ENCODE data around the gene PHLDB3.

PHLDB3 gene

GRCh38 chr19:43467730-43468129 lies 36.8 kb downstream of the PHLDB3 start:
- Histone ChIP-seq H3K27me3 (ENCODE audit: control insufficient read depth in 1 of 2, insufficient read depth in 1 of 2, low read length in 2 of 2) (peaks cover 4 to 7% of the 10 kb centered on the region in 2 experiments), H2AFZ (ENCODE audit: low read depth, low read length) (no peak overlapping the region), H3K14ac (ENCODE audit: low read length in 2 of 2) (no peak overlapping the region), H3K23ac (ENCODE audit: low read length in 2 of 2) (no peak overlapping the region), H3K27ac (ENCODE audit: low read length, poor library complexity, severe bottlenecking) (no peak overlapping the region), H3K36me3 (ENCODE audit: control insufficient read depth in 1 of 2, insufficient read depth in 2 of 2, low read depth in 1 of 2, low read length in 2 of 2) (no peaks in the 10 kb centered on the region), H3K18ac (ENCODE audit: low read depth in 1 of 2, low read length in 2 of 2) (no peak overlapping the region), H4K8ac (ENCODE audit: low read length) (no peak overlapping the region), H2BK120ac (ENCODE audit: low read depth, low read length) (no peak overlapping the region), H4K91ac (ENCODE audit: low read length) (no peak overlapping the region), H2AK5ac (ENCODE audit: low read length, severe bottlenecking) (no peak overlapping the region), H2BK15ac (ENCODE audit: low read depth, poor library complexity, severe bottlenecking) (no peak overlapping the region), H3K9me3 (ENCODE audit: control insufficient read depth, low read length) (no peaks in the 10 kb centered on the region), H3K4me1 (ENCODE audit: control insufficient read depth, insufficient read depth, low read depth, low read length) (peaks cover 20% of the 10 kb centered on the region), H2BK12ac (ENCODE audit: low read length in 2 of 2) (no peak overlapping the region), H3K79me1 (replicated peaks; ENCODE audit: low read length, poor library complexity, severe bottlenecking) (no peaks in the 10 kb centered on the region), H3K4ac (ENCODE audit: low read depth in 1 of 2, low read length in 2 of 2) (no peak overlapping the region), H3K4me3 (ENCODE audit: insufficient read depth in 1 of 2, low read depth in 1 of 2, low read length in 2 of 2) (no peak overlapping the region), H2BK5ac (ENCODE audit: low read depth, low read length, poor library complexity, severe bottlenecking) (no peak overlapping the region), H3K9ac (ENCODE audit: low read length) (no peak overlapping the region), H3K4me2 (ENCODE audit: low read length, poor library complexity, severe bottlenecking) (no peak overlapping the region)
- WGBS: 75% methylated on average over 4 of the region's 4 CpGs
- peak; percentile 62 for DNase-seq

DNA sequence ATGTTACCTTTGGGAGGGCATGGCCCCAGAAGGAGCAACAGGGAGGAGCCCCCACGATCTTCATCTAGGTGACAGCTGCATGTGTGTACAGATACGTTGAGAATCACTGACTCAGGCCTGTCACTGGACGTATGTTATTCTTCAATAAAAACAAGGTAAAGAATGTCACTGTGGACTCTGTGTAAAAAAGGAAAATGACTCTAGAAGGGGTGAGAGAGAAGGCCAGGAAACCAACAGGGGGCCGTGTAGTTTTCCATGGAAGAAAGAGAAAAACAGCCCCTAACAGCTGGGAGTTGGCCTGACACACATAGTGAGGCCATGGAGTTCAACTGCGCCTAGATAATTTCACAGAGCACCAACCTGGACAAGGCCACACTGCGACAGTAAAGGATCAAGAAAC lies 37.3 kb downstream of the PHLDB3 start:
- WGBS: 80% methylated on average over 6 of the region's 6 CpGs
- H2BK15ac ChIP-seq (ENCODE audit: low read depth, poor library complexity, severe bottlenecking): no peak overlapping the region
- no peak overlapping the region for H2AFZ ChIP-seq (ENCODE audit: low read depth, low read length)
- no peak overlapping the region for H2BK12ac ChIP-seq (ENCODE audit: low read length in 2 of 2)
- no peak overlapping the region for H3K9ac ChIP-seq (ENCODE audit: low read length)
- H3K14ac ChIP-seq (ENCODE audit: low read length in 2 of 2): no peak overlapping the region
- H4K91ac ChIP-seq (ENCODE audit: low read length): no peak overlapping the region
- no peak overlapping the region for H3K4ac ChIP-seq (ENCODE audit: low read depth in 1 of 2, low read length in 2 of 2)
- peaks cover 20% of the 10 kb centered on the region for H3K4me1 ChIP-seq (ENCODE audit: control insufficient read depth, insufficient read depth, low read depth, low read length)
- no peaks in the 10 kb centered on the region for H3K36me3 ChIP-seq (ENCODE audit: control insufficient read depth in 1 of 2, insufficient read depth in 2 of 2, low read depth in 1 of 2, low read length in 2 of 2)
- H3K23ac ChIP-seq (ENCODE audit: low read length in 2 of 2): no peak overlapping the region
- H2AK5ac ChIP-seq (ENCODE audit: low read length, severe bottlenecking): no peak overlapping the region
- peaks cover 5 to 8% of the 10 kb centered on the region in 2 experiments for H3K27me3 ChIP-seq (ENCODE audit: control insufficient read depth in 1 of 2, insufficient read depth in 1 of 2, low read length in 2 of 2)
- no peak overlapping the region for H3K18ac ChIP-seq (ENCODE audit: low read depth in 1 of 2, low read length in 2 of 2)
- no peak overlapping the region for H3K27ac ChIP-seq (ENCODE audit: low read length, poor library complexity, severe bottlenecking)
- H2BK120ac ChIP-seq (ENCODE audit: low read depth, low read length): no peak overlapping the region
- no peak overlapping the region for H3K4me2 ChIP-seq (ENCODE audit: low read length, poor library complexity, severe bottlenecking)
- no peak overlapping the region for H4K8ac ChIP-seq (ENCODE audit: low read length)
- H3K9me3 ChIP-seq (ENCODE audit: control insufficient read depth, low read length): no peaks in the 10 kb centered on the region
- H3K79me1 ChIP-seq (replicated peaks; ENCODE audit: low read length, poor library complexity, severe bottlenecking): no peaks in the 10 kb centered on the region
- H3K4me3 ChIP-seq (ENCODE audit: insufficient read depth in 1 of 2, low read depth in 1 of 2, low read length in 2 of 2): no peak overlapping the region
- no peak overlapping the region for H2BK5ac ChIP-seq (ENCODE audit: low read depth, low read length, poor library complexity, severe bottlenecking)
- no peak for DNase-seq

DNA sequence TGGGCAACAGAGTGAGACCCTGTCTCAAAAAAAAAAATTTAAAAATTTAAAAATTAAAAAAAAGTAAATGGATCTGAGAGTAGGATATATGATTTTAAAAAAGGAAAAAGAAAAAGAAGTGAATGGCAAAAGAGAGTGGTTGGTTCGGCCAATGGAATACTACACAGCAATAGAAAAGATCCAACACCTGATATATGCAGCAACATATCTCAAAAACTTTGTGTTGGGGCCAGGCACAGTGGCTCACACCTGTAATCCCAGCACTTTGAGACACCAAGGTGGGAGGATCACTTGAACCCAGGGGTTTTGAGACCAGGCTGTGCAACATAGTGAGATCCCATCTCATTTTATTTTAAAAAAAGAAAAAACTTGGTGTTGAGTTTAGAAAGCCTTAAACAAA lies 37.8 kb downstream of the PHLDB3 start:
- Histone ChIP-seq H2BK12ac (ENCODE audit: low read length in 2 of 2) (no peak overlapping the region), H3K14ac (ENCODE audit: low read length in 2 of 2) (no peak overlapping the region), H2AFZ (ENCODE audit: low read depth, low read length) (no peak overlapping the region), H2BK120ac (ENCODE audit: low read depth, low read length) (no peak overlapping the region), H2AK5ac (ENCODE audit: low read length, severe bottlenecking) (no peak overlapping the region), H3K4ac (ENCODE audit: low read depth in 1 of 2, low read length in 2 of 2) (no peak overlapping the region), H3K4me1 (ENCODE audit: control insufficient read depth, insufficient read depth, low read depth, low read length) (peaks cover 20% of the 10 kb centered on the region), H3K9ac (ENCODE audit: low read length) (no peak overlapping the region), H3K36me3 (ENCODE audit: control insufficient read depth in 1 of 2, insufficient read depth in 2 of 2, low read depth in 1 of 2, low read length in 2 of 2) (no peaks in the 10 kb centered on the region), H2BK15ac (ENCODE audit: low read depth, poor library complexity, severe bottlenecking) (no peak overlapping the region), H3K79me1 (replicated peaks; ENCODE audit: low read length, poor library complexity, severe bottlenecking) (no peaks in the 10 kb centered on the region), H3K27me3 (ENCODE audit: control insufficient read depth in 1 of 2, insufficient read depth in 1 of 2, low read length in 2 of 2) (peaks cover 5 to 13% of the 10 kb centered on the region in 2 experiments), H3K27ac (ENCODE audit: low read length, poor library complexity, severe bottlenecking) (no peak overlapping the region), H3K4me2 (ENCODE audit: low read length, poor library complexity, severe bottlenecking) (no peak overlapping the region), H3K23ac (ENCODE audit: low read length in 2 of 2) (no peak overlapping the region), H2BK5ac (ENCODE audit: low read depth, low read length, poor library complexity, severe bottlenecking) (no peak overlapping the region), H3K9me3 (ENCODE audit: control insufficient read depth, low read length) (no peaks in the 10 kb centered on the region), H4K8ac (ENCODE audit: low read length) (no peak overlapping the region), H3K18ac (ENCODE audit: low read depth in 1 of 2, low read length in 2 of 2) (no peak overlapping the region), H3K4me3 (ENCODE audit: insufficient read depth in 1 of 2, low read depth in 1 of 2, low read length in 2 of 2) (no peak overlapping the region), H4K91ac (ENCODE audit: low read length) (no peak overlapping the region)
- DNase-seq: no peak
- 100% methylated on average over 1 of the region's 1 CpG for WGBS

DNA sequence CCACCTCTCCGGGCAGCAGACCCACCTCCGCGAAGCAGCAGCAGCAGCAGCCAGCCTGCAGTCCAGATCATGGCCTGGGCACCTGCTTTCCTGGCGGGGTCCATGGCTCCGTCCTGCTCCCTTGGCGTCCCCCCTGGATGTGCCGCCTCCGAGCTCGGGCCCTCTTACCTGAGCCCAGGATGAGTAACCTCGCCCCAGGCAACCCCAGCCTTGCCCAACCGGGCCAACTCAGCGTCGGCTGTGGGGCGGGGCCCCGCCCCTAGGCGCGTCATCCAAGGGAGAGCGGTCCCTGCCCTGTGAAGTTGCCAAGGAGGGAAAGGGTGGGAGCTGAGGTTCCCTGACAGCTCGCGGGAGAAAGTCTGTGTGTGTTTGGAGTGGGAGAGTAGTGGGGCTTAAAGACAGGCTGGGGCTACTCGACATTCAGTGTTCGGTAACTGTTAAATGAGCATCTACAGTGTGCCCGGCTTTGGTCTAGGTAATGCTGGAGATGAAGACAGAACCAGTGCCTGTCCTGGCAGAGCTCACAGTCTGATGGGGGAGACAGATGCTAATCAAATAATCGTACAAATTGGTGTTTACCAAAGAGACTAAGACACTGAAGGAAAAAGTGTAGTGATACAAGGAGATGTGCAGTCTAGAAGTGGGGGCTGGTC lies 39.0 kb downstream of the PHLDB3 start, which contains the start of gene LYPD3:
TSS of gene LYPD3 (minus strand) at position 141 of the 653 bp plus-strand sequence. CDS start at position 104, 37 bp downstream.
- Histone ChIP-seq H2BK120ac (ENCODE audit: low read depth, low read length) (peak within 1 kb of the TSS; percentile 27), H3K18ac (ENCODE audit: low read depth in 1 of 2, low read length in 2 of 2) (peak within 1 kb of the TSS in 1 of 2 experiments; percentile 46), H3K4me1 (ENCODE audit: control insufficient read depth, insufficient read depth, low read depth, low read length) (peaks cover 18% of the 10 kb centered on the region), H3K27ac (ENCODE audit: low read length, poor library complexity, severe bottlenecking) (no peak within 1 kb of the TSS), H3K4ac (ENCODE audit: low read depth in 1 of 2, low read length in 2 of 2) (no peak within 1 kb of the TSS), H2AFZ (ENCODE audit: low read depth, low read length) (no peak within 1 kb of the TSS), H4K91ac (ENCODE audit: low read length) (no peak within 1 kb of the TSS), H3K9ac (ENCODE audit: low read length) (peak within 1 kb of the TSS; percentile 61), H3K79me1 (replicated peaks; ENCODE audit: low read length, poor library complexity, severe bottlenecking) (no peaks in the 10 kb centered on the region), H4K8ac (ENCODE audit: low read length) (peak within 1 kb of the TSS; percentile 81), H3K4me3 (ENCODE audit: insufficient read depth in 1 of 2, low read depth in 1 of 2, low read length in 2 of 2) (peak within 1 kb of the TSS in 1 of 2 experiments; percentile 86), H2BK12ac (ENCODE audit: low read length in 2 of 2) (no peak within 1 kb of the TSS), H2BK15ac (ENCODE audit: low read depth, poor library complexity, severe bottlenecking) (no peak within 1 kb of the TSS), H3K4me2 (ENCODE audit: low read length, poor library complexity, severe bottlenecking) (peak within 1 kb of the TSS; percentile 96), H2AK5ac (ENCODE audit: low read length, severe bottlenecking) (no peak within 1 kb of the TSS), H2BK5ac (ENCODE audit: low read depth, low read length, poor library complexity, severe bottlenecking) (no peak within 1 kb of the TSS), H3K23ac (ENCODE audit: low read length in 2 of 2) (no peak within 1 kb of the TSS), H3K27me3 (ENCODE audit: control insufficient read depth in 1 of 2, insufficient read depth in 1 of 2, low read length in 2 of 2) (peaks cover 9 to 24% of the 10 kb centered on the region in 2 experiments), H3K9me3 (ENCODE audit: control insufficient read depth, low read length) (no peaks in the 10 kb centered on the region), H3K36me3 (ENCODE audit: control insufficient read depth in 1 of 2, insufficient read depth in 2 of 2, low read depth in 1 of 2, low read length in 2 of 2) (no peaks in the 10 kb centered on the region), H3K14ac (ENCODE audit: low read length in 2 of 2) (no peak within 1 kb of the TSS)
- DNase-seq: peak; percentile 33
- WGBS: 37% methylated on average over 24 of the region's 24 CpGs
